Stimulated activated CD4-positive, alpha-beta T cell treated with anti-CD3 and anti-CD28 coated beads, Interleukin-12 subunit alpha, Interleukin-12 subunit beta, amount 100 ng/mL, for 24 hours (primary cell): ENCODE results near the gene DCAF12L1.

ENCODE experiments used
- DNase-seq, 2 experiments: peaks; one replicate each; pipeline ENCODE4 v3.0.0-alpha.2; 2020; ENCODE audit warnings: low read depth in 2 of 2

The DCAF12L1 gene

DNA sequence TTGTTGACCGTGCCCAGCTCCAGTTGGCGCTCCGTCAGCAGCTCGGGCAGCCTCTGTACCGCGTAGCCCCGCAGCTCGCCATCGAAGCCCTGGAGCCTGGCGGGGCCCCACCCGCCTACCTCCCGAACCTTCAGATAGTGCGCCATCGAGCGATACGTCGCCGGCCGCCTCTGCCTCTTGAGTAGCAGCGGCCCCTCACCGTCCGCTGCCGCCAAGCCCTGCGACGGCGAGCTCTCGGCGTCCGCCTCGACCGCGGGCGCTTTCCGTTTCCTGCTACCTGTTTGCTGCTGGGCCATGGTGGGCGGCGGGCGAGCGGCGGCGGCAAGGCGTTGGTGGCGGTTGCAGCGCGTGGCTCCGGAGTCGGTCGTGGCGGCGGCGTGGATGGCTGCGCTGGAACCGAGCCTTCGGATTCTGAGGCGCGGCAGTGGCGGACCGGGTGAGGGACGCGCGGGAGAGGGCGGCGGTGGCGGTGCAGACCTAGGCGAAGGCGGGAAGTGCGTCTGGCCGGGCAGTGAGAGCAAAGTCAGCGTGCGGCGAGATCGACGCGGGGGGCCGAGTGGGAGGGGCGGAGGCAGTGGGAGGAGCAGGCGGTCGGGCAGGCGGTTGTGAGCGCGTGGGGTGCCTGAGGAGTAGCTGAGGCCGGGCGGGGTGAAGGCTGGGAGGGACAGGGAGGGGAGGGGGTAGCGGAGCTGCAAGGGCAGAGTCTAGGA is at the start of gene DCAF12L1:
Gene DCAF12L1, minus strand, starts transcription at position 502 of the 710 bp plus-strand sequence. Its CDS starts 206 bp downstream, at position 296.
- no peak for DNase-seq

DNA sequence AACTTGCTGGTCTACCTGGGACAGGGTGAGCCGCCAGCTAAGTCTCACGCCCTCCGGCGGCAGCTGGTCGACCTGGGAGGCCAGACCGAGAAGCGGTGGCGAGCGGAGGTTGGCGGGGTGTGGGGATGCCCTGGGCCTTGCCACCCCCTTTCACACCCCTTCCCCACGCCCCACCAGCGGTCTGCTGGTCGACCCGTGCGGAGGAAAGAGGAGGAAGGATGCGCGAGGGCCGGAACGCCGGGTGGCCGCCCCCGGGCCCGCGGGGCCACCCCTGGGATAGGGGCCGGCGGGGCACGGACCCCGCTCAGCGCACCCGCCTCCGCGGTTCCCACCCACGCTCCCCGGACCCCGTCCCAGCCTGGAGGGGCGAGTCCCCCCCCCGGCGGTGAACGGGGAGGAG is 28.3 kb upstream of the DCAF12L1 start:
- DNase-seq, result no peak

DNA sequence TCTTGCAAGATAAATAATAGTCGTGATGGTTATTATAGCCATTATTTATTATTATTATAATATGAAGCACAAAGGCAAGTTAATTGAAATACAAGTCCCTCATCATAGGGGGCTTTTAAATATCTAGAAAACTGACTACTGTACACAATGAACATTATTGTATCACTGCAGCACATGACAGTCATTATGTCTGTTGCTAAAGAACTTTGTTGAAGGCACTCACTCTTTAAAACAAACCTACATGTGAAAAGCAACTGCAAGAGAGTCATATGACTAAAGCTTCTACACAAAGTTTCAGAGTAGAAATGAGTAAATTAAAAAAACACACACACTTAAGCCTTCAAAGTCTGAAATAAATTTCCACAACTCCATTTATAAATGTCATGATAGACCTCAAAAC is 23.3 kb upstream of the DCAF12L1 start:
- DNase-seq, result no peak

DNA sequence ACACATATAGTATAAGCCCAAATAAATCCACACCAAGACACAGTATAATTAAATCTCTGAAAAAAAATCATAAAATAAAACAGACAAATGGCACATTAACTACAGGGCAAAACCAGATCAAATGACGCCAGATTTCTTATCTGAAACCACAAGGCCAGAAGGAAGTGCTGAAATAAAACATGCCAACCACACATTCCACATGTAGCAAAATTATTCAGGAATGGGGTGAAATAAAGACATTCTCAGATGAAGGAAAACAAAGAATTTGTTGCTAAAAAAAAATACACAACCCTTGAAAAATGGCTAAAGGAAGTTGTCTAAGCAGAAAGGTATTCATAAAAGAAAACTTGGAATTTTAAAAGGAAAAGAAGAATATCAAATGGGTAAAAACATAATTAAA is 4.5 kb upstream of the DCAF12L1 start:
- no peak for DNase-seq

DNA sequence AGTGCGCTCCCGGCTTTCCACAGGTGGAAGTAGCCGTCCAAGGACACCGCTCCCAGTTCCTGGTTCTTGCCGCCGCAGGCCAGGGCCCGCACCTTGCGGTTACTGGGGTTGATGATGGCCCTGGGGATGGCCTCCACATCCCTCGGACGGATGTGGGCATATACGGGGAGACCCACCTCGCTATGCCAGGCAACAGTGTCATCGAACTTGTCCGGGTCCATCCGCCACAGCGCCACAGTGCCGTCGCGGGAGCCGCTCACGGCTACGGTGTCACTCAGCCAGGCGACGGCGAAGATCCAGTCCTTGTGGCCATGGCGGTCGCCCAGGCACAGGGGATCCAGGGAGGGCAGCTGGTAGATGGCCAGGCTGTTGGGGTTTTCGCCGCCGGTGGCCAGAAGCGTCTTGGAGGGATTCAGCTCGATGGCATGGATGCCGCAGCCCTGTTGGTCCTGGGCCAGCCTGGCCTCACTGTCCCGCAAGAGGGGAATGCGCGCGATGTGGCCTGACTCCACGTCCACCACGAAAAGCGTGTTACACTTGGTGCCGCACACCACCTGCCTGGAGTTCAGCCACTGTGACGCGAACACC is 795 bp downstream of the DCAF12L1 start:
- no peak for DNase-seq

DNA sequence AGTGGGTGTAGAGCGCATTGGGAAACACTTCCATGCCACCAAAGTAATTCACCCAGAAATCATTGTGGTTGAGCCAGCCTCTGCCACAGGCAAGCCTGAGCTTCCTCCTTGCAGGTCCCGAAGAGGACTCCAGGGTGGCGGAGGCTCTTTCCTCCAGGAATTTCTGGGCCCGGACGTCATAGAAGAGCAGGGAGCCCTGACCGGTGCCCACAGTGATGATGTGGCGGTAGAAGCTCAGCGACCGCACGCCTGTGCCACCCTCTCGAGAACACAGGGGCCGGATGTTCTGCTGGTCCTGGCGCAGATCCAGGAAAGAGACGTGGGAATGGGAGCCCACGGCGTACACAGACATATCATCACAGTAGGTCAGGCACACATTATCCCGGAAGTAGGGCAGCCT is 1.3 kb downstream of the DCAF12L1 start:
- DNase-seq, result no peak

DNA sequence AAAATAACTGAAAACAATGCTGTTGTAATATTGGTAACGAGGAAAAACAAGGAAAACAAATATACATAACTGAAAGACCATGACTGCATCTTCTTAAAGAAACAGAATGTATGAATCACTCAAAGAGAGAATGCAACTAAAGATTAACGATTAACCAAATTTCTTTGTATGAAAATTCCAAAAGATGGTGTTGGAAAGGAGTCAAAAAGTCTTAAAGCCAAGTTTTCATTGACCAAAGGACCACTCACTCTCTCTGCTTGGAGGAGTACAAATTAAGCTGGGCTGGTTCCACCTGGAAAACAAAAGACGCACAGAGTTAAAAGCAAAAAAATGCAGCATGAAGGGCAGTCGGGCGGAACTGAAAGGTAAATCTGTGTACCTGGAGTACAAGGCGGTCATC is 1.8 kb downstream of the DCAF12L1 start:
- no peak for DNase-seq

DNA sequence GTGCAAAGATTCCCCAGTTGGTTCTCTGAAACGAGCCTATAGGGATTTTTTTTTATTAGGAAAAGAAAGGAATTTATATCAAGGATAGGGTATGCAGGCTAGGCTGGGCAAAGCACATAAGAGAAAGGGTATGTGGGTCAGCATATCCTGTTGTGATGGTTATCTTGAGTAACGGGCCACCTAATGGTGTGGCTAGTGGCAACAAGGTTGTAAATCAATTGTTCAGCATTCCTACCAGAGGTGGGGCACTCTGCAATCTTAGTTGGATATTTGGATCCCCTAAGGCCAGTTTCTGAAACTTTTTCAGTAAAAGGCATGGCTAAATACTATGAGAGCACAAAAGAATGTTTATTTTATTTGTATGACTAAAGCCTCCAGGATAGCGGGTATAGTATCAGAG is 42.7 kb downstream of the DCAF12L1 start:
- no peak for DNase-seq
